Neural cell (in vitro differentiated cells): Measurements from ENCODE around the gene KIRREL3. TPM values are rescaled to one million over a fixed set of nuclear protein-coding genes. Genes with fewer than 3 reads are reported as not detected.

Experiments
- H2AFZ ChIP-seq: fragments of 200-600, 300-800 bp; sonication (generic), shearing (Covaris generic); 2 replicates; pipeline ENCODE4 v1.6.0; 2014; ENCODE audit warnings: low read depth, mild to moderate bottlenecking, antibody characterized with exemption, low read length, moderate library complexity
- H3F3A ChIP-seq: fragments of 200-600 bp; shearing (Covaris generic); 2 replicates; pipeline ENCODE4 v1.6.1; 2016; ENCODE audit warnings: mild to moderate bottlenecking, moderate library complexity, mixed read lengths, antibody characterized with exemption, low read length; ENCODE audit not compliant: insufficient read depth, poor library complexity, severe bottlenecking
- H3K27ac ChIP-seq: fragments of 200-600, 300-800 bp; sonication (generic), shearing (Covaris generic); 2 replicates; pipeline ENCODE4 v1.5.1; 2014; ENCODE audit warnings: mild to moderate bottlenecking, low read length, moderate library complexity
- H3K27me3 ChIP-seq: fragments of 300-800, 200-600 bp; sonication (generic), shearing (Covaris generic); 2 replicates; pipeline ENCODE4 v1.6.0; 2014; ENCODE audit warnings: mild to moderate bottlenecking, low read depth, low read length, moderate library complexity; ENCODE audit not compliant: insufficient read depth
- H3K36me3 ChIP-seq: fragments of 300-800, 200-600 bp; sonication (generic), shearing (Covaris generic); 2 replicates; pipeline ENCODE4 v1.5.1; 2014; ENCODE audit warnings: mild to moderate bottlenecking, antibody characterized with exemption, low read length, moderate library complexity; ENCODE audit not compliant: insufficient read depth
- H3K4me2 ChIP-seq: fragments of 300-800, 200-600 bp; sonication (generic), shearing (Covaris generic); 2 replicates; pipeline ENCODE4 v1.6.0; 2014; ENCODE audit warnings: mild to moderate bottlenecking, low read length
- H3K4me3 ChIP-seq: fragments of 300-800, 200-600 bp; sonication (generic), shearing (Covaris generic); 2 replicates; pipeline ENCODE4 v1.5.1; 2014; ENCODE audit warnings: mild to moderate bottlenecking, low read length, moderate library complexity
- H3K79me2 ChIP-seq: fragments of 200-600 bp; shearing (Covaris generic); replicated peaks from 2 replicates; pipeline ENCODE4 v1.6.0; 2014; ENCODE audit warnings: mild to moderate bottlenecking, low read length, moderate library complexity; ENCODE audit not compliant: insufficient read depth
- H3K9ac ChIP-seq: fragments of 300-800, 200-600 bp; sonication (generic), shearing (Covaris generic); 2 replicates; pipeline ENCODE4 v1.6.1; 2016; ENCODE audit warnings: mild to moderate bottlenecking, low read length, mixed read lengths
- H3K9me2 ChIP-seq: fragments of 200-600 bp; shearing (Covaris generic); 2 replicates; pipeline ENCODE4 v1.6.1; 2016; ENCODE audit warnings: mild to moderate bottlenecking, low read length, mixed read lengths; ENCODE audit not compliant: insufficient read depth
- H3K9me3 ChIP-seq: fragments of 200-600, 300-800 bp; sonication (generic), shearing (Covaris generic); 2 replicates; pipeline ENCODE4 v1.6.1; 2016; ENCODE audit warnings: mild to moderate bottlenecking, mixed run types, low read length, moderate library complexity, mixed read lengths
- H4K20me1 ChIP-seq: fragments of 200-600 bp; shearing (Covaris generic); 2 replicates; pipeline ENCODE4 v1.6.1; 2016; ENCODE audit warnings: mild to moderate bottlenecking, mixed run types; ENCODE audit not compliant: insufficient read depth
- CTCF ChIP-seq: fragments of 450-650 bp; IDR thresholded peaks from 2 replicates; pipeline ENCODE4 v1.5.1; 2014; ENCODE audit warnings: antibody characterized with exemption, mild to moderate bottlenecking, moderate library complexity; ENCODE audit not compliant: poor library complexity, severe bottlenecking
- EP300 ChIP-seq: fragments of 450-650 bp; conservative IDR thresholded peaks from 2 replicates; pipeline ENCODE4 v1.6.1; 2014; ENCODE audit warnings: antibody characterized with exemption, mild to moderate bottlenecking, moderate library complexity; ENCODE audit not compliant: poor library complexity, severe bottlenecking
- EZH2 ChIP-seq: fragments of 200-600, 300-800 bp; shearing (Covaris generic), sonication (generic); IDR thresholded peaks from 2 replicates; pipeline ENCODE4 v1.6.1; 2014; ENCODE audit warnings: antibody characterized with exemption, low read length, borderline replicate concordance, mild to moderate bottlenecking; ENCODE audit not compliant: insufficient read depth, poor library complexity, severe bottlenecking
- MXI1 ChIP-seq: fragments of 450-650 bp; conservative IDR thresholded peaks from 2 replicates; pipeline ENCODE4 v1.6.1; 2014; ENCODE audit warnings: antibody characterized with exemption, mild to moderate bottlenecking; ENCODE audit not compliant: poor library complexity, severe bottlenecking
- POLR2AphosphoS5 ChIP-seq: IDR thresholded peaks from 2 replicates; pipeline ENCODE4 v1.6.1; 2012
- RAD21 ChIP-seq: fragments of 450-650 bp; conservative IDR thresholded peaks from 2 replicates; pipeline ENCODE4 v1.6.1; 2014; ENCODE audit warnings: antibody characterized with exemption, mild to moderate bottlenecking, moderate library complexity
- REST ChIP-seq: IDR thresholded peaks from 2 replicates; pipeline ENCODE4 v1.6.1; 2012; ENCODE audit warnings: borderline replicate concordance
- SMC3 ChIP-seq: fragments of 450-650 bp; conservative IDR thresholded peaks from 2 replicates; pipeline ENCODE4 v1.6.1; 2014; ENCODE audit warnings: antibody characterized with exemption, mild to moderate bottlenecking, moderate library complexity; ENCODE audit not compliant: poor library complexity
- TAF1 ChIP-seq: IDR thresholded peaks from 2 replicates; pipeline ENCODE4 v1.6.1; 2012; ENCODE audit warnings: low read depth
- polyA plus RNA-seq: library from polyadenylated mRNA; depleted of rRNA; stranded (reverse); fragments of >200 nt; gene quantifications from 2 replicates; pipeline ENCODE4 v1.2.3, GENCODE V29; 2014

KIRREL3 gene
- polyA plus RNA-seq, 1 donor from 2014 or later, result 23.8 TPM

GRCh38 chr11:126722956-126723664, 277.5 kb downstream of the KIRREL3 start:
- Histone ChIP-seq H3K9me2 (no peaks in the 10 kb centered on the region), H3K4me3 (no peak overlapping the region), H3K9ac (no peak overlapping the region), H3K27ac (no peak overlapping the region), H4K20me1 (no peaks in the 10 kb centered on the region), H3F3A (no peaks in the 10 kb centered on the region), H2AFZ (no peak overlapping the region), H3K36me3 (no peaks in the 10 kb centered on the region), H3K27me3 (no peaks in the 10 kb centered on the region), H3K9me3 (no peaks in the 10 kb centered on the region), H3K4me2 (no peak overlapping the region), H3K79me2 (no peaks in the 10 kb centered on the region)
- TF ChIP-seq SMC3 (no peak), POLR2AphosphoS5 (no peak), CTCF (no peak), REST (no peak), EZH2 (no peak), TAF1 (no peak), RAD21 (no peak), MXI1 (no peak), EP300 (no peak)

DNA sequence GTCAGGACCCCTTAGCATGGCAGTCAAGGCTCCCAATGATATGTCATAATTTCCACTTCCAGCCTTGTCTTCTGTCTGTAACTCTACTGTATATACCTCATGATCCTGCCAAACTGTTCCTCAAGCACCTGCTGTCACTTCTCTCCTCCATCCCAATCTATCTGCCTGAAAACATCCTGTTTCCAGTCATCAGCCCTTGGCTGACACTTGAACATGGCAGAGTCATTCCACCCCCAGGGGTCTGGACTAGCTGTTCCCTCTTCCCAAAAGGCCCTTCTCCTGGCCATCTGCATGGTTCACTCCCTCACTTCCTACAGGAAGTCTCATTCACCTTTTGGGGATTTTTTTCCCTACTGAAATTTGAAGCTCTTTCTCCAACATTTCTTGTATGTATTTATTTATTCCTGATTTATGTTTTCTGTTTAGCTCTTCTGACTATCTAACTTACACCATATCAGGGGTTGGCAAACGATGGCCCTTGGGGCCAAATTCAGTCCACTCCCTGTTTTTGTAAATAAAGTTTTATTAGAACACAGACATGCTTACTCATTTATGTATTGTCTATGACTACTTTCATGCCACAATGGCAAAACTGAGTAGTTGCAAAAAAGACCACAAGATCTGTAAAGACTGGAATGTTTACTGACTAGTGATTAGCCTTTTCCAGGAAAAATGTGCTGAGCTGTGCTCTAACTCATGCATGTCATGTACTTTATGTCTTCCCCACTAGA, 278.4 kb downstream of the KIRREL3 start:
- H3K79me2 ChIP-seq, result no peaks in the 10 kb centered on the region
- TF ChIP-seq REST (no peak), CTCF (no peak), EP300 (no peak), TAF1 (no peak), RAD21 (no peak)
- no peak overlapping the region for H3K27ac ChIP-seq

More for the DNA sequence above, 278.4 kb downstream of the KIRREL3 start:
- Histone ChIP-seq H3K4me2 (no peak overlapping the region), H3F3A (no peaks in the 10 kb centered on the region), H3K36me3 (no peaks in the 10 kb centered on the region), H4K20me1 (no peaks in the 10 kb centered on the region), H3K9me3 (no peaks in the 10 kb centered on the region), H3K27me3 (no peaks in the 10 kb centered on the region), H2AFZ (no peak overlapping the region), H3K4me3 (no peak overlapping the region), H3K9me2 (no peaks in the 10 kb centered on the region), H3K9ac (no peak overlapping the region)
